ENCODE data around the gene MRRF.

- no peak for TF ChIP-seq YY1 (IDR thresholded peaks at IDR 0.05; ENCODE audit: insufficient read depth, insufficient read length)
- TF ChIP-seq ZNF274 (IDR thresholded peaks at IDR 0.05; ENCODE audit: low read depth, low read length) = no peak
- TF ChIP-seq SUZ12 (IDR thresholded peaks at IDR 0.05; ENCODE audit: extremely low read depth, insufficient read depth, insufficient read length) = no peak
These were observed 29.8 kb downstream of the MRRF start for GRCh38 chr9:122294531-122294930.
